Measurements from ENCODE around the gene GUCY1A2.
A peak's percentile ranks its signal among the peaks of the same experiment; 100 is the strongest.

Gene GUCY1A2

GRCh38 chr11:107011977-107012376 is 6.3 kb downstream of the GUCY1A2 start:
- H3K36me3 ChIP-seq (ENCODE audit: control insufficient read depth in 1 of 2, insufficient read depth in 2 of 2, low read depth in 1 of 2, low read length in 2 of 2): no peaks in the 10 kb centered on the region
- no peak overlapping the region for H3K18ac ChIP-seq (ENCODE audit: low read depth in 1 of 2, low read length in 2 of 2)
- WGBS: no CpG with 5 or more reads among the region's 2 CpGs
- H3K27ac ChIP-seq (ENCODE audit: low read length, poor library complexity, severe bottlenecking): no peak overlapping the region
- no peak overlapping the region for H3K23ac ChIP-seq (ENCODE audit: low read length in 2 of 2)
- H3K14ac ChIP-seq (ENCODE audit: low read length in 2 of 2): no peak overlapping the region
- H3K27me3 ChIP-seq (ENCODE audit: control insufficient read depth in 1 of 2, insufficient read depth in 1 of 2, low read length in 2 of 2): peaks cover 0 to 5% of the 10 kb centered on the region in 2 experiments
- H2AK5ac ChIP-seq (ENCODE audit: low read length, severe bottlenecking): no peak overlapping the region
- no peaks in the 10 kb centered on the region for H3K9me3 ChIP-seq (ENCODE audit: control insufficient read depth, low read length)
- no peak overlapping the region for H3K9ac ChIP-seq (ENCODE audit: low read length)
- DNase-seq: peak; percentile 48
- no peak overlapping the region for H4K8ac ChIP-seq (ENCODE audit: low read length)
- H3K79me1 ChIP-seq (replicated peaks; ENCODE audit: low read length, poor library complexity, severe bottlenecking): no peaks in the 10 kb centered on the region
- no peak overlapping the region for H3K4me2 ChIP-seq (ENCODE audit: low read length, poor library complexity, severe bottlenecking)
- no peak overlapping the region for H4K91ac ChIP-seq (ENCODE audit: low read length)
- H2BK15ac ChIP-seq (ENCODE audit: low read depth, poor library complexity, severe bottlenecking): no peak overlapping the region
- no peak overlapping the region for H2BK5ac ChIP-seq (ENCODE audit: low read depth, low read length, poor library complexity, severe bottlenecking)
- no peak overlapping the region for H2AFZ ChIP-seq (ENCODE audit: low read depth, low read length)
- H3K4me3 ChIP-seq (ENCODE audit: insufficient read depth in 1 of 2, low read depth in 1 of 2, low read length in 2 of 2): no peak overlapping the region
- H3K4me1 ChIP-seq (ENCODE audit: control insufficient read depth, insufficient read depth, low read depth, low read length): peaks cover 1% of the 10 kb centered on the region
- no peak overlapping the region for H2BK12ac ChIP-seq (ENCODE audit: low read length in 2 of 2)
- no peak overlapping the region for H2BK120ac ChIP-seq (ENCODE audit: low read depth, low read length)
- no peak overlapping the region for H3K4ac ChIP-seq (ENCODE audit: low read depth in 1 of 2, low read length in 2 of 2)

GRCh38 chr11:107009190-107009589 is 9.1 kb downstream of the GUCY1A2 start:
- no peak overlapping the region for H3K14ac ChIP-seq (ENCODE audit: low read length in 2 of 2)
- H4K8ac ChIP-seq (ENCODE audit: low read length): no peak overlapping the region
- no peak overlapping the region for H3K18ac ChIP-seq (ENCODE audit: low read depth in 1 of 2, low read length in 2 of 2)
- no peak overlapping the region for H2BK5ac ChIP-seq (ENCODE audit: low read depth, low read length, poor library complexity, severe bottlenecking)
- no peaks in the 10 kb centered on the region for H3K79me1 ChIP-seq (replicated peaks; ENCODE audit: low read length, poor library complexity, severe bottlenecking)
- no peak for DNase-seq
- WGBS: 96% methylated on average over 1 of the region's 1 CpG
- H3K27ac ChIP-seq (ENCODE audit: low read length, poor library complexity, severe bottlenecking): no peak overlapping the region
- no peak overlapping the region for H3K23ac ChIP-seq (ENCODE audit: low read length in 2 of 2)
- H4K91ac ChIP-seq (ENCODE audit: low read length): no peak overlapping the region
- H3K36me3 ChIP-seq (ENCODE audit: control insufficient read depth in 1 of 2, insufficient read depth in 2 of 2, low read depth in 1 of 2, low read length in 2 of 2): no peaks in the 10 kb centered on the region
- peaks cover 4% of the 10 kb centered on the region for H3K4me1 ChIP-seq (ENCODE audit: control insufficient read depth, insufficient read depth, low read depth, low read length)
- H2BK12ac ChIP-seq (ENCODE audit: low read length in 2 of 2): no peak overlapping the region
- no peak overlapping the region for H2AK5ac ChIP-seq (ENCODE audit: low read length, severe bottlenecking)
- no peak overlapping the region for H2AFZ ChIP-seq (ENCODE audit: low read depth, low read length)
- H3K27me3 ChIP-seq (ENCODE audit: control insufficient read depth in 1 of 2, insufficient read depth in 1 of 2, low read length in 2 of 2): no peaks in the 10 kb centered on the region
- H3K4ac ChIP-seq (ENCODE audit: low read depth in 1 of 2, low read length in 2 of 2): no peak overlapping the region
- no peak overlapping the region for H2BK15ac ChIP-seq (ENCODE audit: low read depth, poor library complexity, severe bottlenecking)
- H3K4me2 ChIP-seq (ENCODE audit: low read length, poor library complexity, severe bottlenecking): no peak overlapping the region
- no peaks in the 10 kb centered on the region for H3K9me3 ChIP-seq (ENCODE audit: control insufficient read depth, low read length)
- no peak overlapping the region for H3K4me3 ChIP-seq (ENCODE audit: insufficient read depth in 1 of 2, low read depth in 1 of 2, low read length in 2 of 2)
- no peak overlapping the region for H2BK120ac ChIP-seq (ENCODE audit: low read depth, low read length)
- no peak overlapping the region for H3K9ac ChIP-seq (ENCODE audit: low read length)

GRCh38 chr11:107006076-107006833 is 12.0 kb downstream of the GUCY1A2 start:
- Histone ChIP-seq H3K4ac (ENCODE audit: low read depth in 1 of 2, low read length in 2 of 2) (no peak overlapping the region), H4K8ac (ENCODE audit: low read length) (no peak overlapping the region), H3K9ac (ENCODE audit: low read length) (no peak overlapping the region), H3K79me1 (replicated peaks; ENCODE audit: low read length, poor library complexity, severe bottlenecking) (no peaks in the 10 kb centered on the region), H2BK120ac (ENCODE audit: low read depth, low read length) (no peak overlapping the region), H2AFZ (ENCODE audit: low read depth, low read length) (no peak overlapping the region), H3K36me3 (ENCODE audit: control insufficient read depth in 1 of 2, insufficient read depth in 2 of 2, low read depth in 1 of 2, low read length in 2 of 2) (no peaks in the 10 kb centered on the region), H3K4me1 (ENCODE audit: control insufficient read depth, insufficient read depth, low read depth, low read length) (peaks cover 2% of the 10 kb centered on the region), H2AK5ac (ENCODE audit: low read length, severe bottlenecking) (no peak overlapping the region), H3K27me3 (ENCODE audit: control insufficient read depth in 1 of 2, insufficient read depth in 1 of 2, low read length in 2 of 2) (no peaks in the 10 kb centered on the region), H3K23ac (ENCODE audit: low read length in 2 of 2) (no peak overlapping the region), H2BK12ac (ENCODE audit: low read length in 2 of 2) (no peak overlapping the region), H2BK5ac (ENCODE audit: low read depth, low read length, poor library complexity, severe bottlenecking) (no peak overlapping the region), H3K18ac (ENCODE audit: low read depth in 1 of 2, low read length in 2 of 2) (no peak overlapping the region), H4K91ac (ENCODE audit: low read length) (no peak overlapping the region), H3K9me3 (ENCODE audit: control insufficient read depth, low read length) (no peaks in the 10 kb centered on the region), H3K14ac (ENCODE audit: low read length in 2 of 2) (no peak overlapping the region), H2BK15ac (ENCODE audit: low read depth, poor library complexity, severe bottlenecking) (no peak overlapping the region), H3K4me3 (ENCODE audit: insufficient read depth in 1 of 2, low read depth in 1 of 2, low read length in 2 of 2) (no peak overlapping the region), H3K4me2 (ENCODE audit: low read length, poor library complexity, severe bottlenecking) (no peak overlapping the region), H3K27ac (ENCODE audit: low read length, poor library complexity, severe bottlenecking) (peak overlapping the region; percentile 90)
- DNase-seq: no peak
- WGBS: 82% methylated on average over 2 of the region's 2 CpGs

- Histone ChIP-seq H3K27ac (ENCODE audit: low read length, poor library complexity, severe bottlenecking) (no peak overlapping the region), H3K79me1 (replicated peaks; ENCODE audit: low read length, poor library complexity, severe bottlenecking) (no peaks in the 10 kb centered on the region), H2BK120ac (ENCODE audit: low read depth, low read length) (no peak overlapping the region), H3K36me3 (ENCODE audit: control insufficient read depth in 1 of 2, insufficient read depth in 2 of 2, low read depth in 1 of 2, low read length in 2 of 2) (no peaks in the 10 kb centered on the region), H3K27me3 (ENCODE audit: control insufficient read depth in 1 of 2, insufficient read depth in 1 of 2, low read length in 2 of 2) (no peaks in the 10 kb centered on the region), H3K9me3 (ENCODE audit: control insufficient read depth, low read length) (no peaks in the 10 kb centered on the region), H3K14ac (ENCODE audit: low read length in 2 of 2) (no peak overlapping the region), H3K4ac (ENCODE audit: low read depth in 1 of 2, low read length in 2 of 2) (no peak overlapping the region), H2AFZ (ENCODE audit: low read depth, low read length) (no peak overlapping the region), H2BK12ac (ENCODE audit: low read length in 2 of 2) (no peak overlapping the region), H4K91ac (ENCODE audit: low read length) (no peak overlapping the region), H3K4me2 (ENCODE audit: low read length, poor library complexity, severe bottlenecking) (no peak overlapping the region), H2AK5ac (ENCODE audit: low read length, severe bottlenecking) (no peak overlapping the region), H3K18ac (ENCODE audit: low read depth in 1 of 2, low read length in 2 of 2) (no peak overlapping the region), H3K4me3 (ENCODE audit: insufficient read depth in 1 of 2, low read depth in 1 of 2, low read length in 2 of 2) (peak overlapping the region in 1 of 2 experiments; percentile 7), H2BK5ac (ENCODE audit: low read depth, low read length, poor library complexity, severe bottlenecking) (no peak overlapping the region), H4K8ac (ENCODE audit: low read length) (no peak overlapping the region), H3K9ac (ENCODE audit: low read length) (peak overlapping the region; percentile 69), H3K4me1 (ENCODE audit: control insufficient read depth, insufficient read depth, low read depth, low read length) (no peaks in the 10 kb centered on the region), H2BK15ac (ENCODE audit: low read depth, poor library complexity, severe bottlenecking) (no peak overlapping the region), H3K23ac (ENCODE audit: low read length in 2 of 2) (no peak overlapping the region)
- WGBS: no CpG with 5 or more reads among the region's 1 CpG
- DNase-seq: no peak
Observed at GRCh38 chr11:106999196-106999595, 19.1 kb downstream of the GUCY1A2 start.
